Keratinocyte (primary cell): ENCODE data around the gene C19orf25. TPM values are rescaled to one million over a fixed set of nuclear protein-coding genes. Genes with fewer than 3 reads are reported as not detected.
"Not testable (repeated sequence)": the region's sequence is repeated elsewhere in the genome, so short reads cannot be mapped to it uniquely, and the experiment has no call there.

Experiments used
- DNase-seq: peaks from one replicate; pipeline ENCODE4 v3.0.0-alpha.2; 2011; ENCODE audit warnings: low read depth, missing footprints, low spot score
- FAIRE-seq: peaks from 2 replicates; lab custom pipeline; 2011; peaks lifted over from hg19 to GRCh38; lab: Jason Lieb, UNC
- H2AFZ ChIP-seq: 2 replicates; pipeline ENCODE4 v1.6.0; 2012; ENCODE audit warnings: low read length, control low read depth, inconsistent platforms; ENCODE audit not compliant: control insufficient read depth
- H3K27ac ChIP-seq: 2 replicates; pipeline ENCODE4 v1.5.1; 2011; ENCODE audit warnings: low read length; ENCODE audit not compliant: control insufficient read depth, insufficient read depth
- H3K27me3 ChIP-seq: 3 replicates; pipeline ENCODE4 v1.6.0; 2011; ENCODE audit warnings: low read length; ENCODE audit not compliant: control insufficient read depth, insufficient read depth; ENCODE audit errors: extremely low read depth
- H3K36me3 ChIP-seq, 2 experiments: 2 replicates in 1 of 2; 3 replicates in 1 of 2; pipeline ENCODE4 v1.5.1; 2011; ENCODE audit warnings: low read length in 2 of 2, mild to moderate bottlenecking in 1 of 2; ENCODE audit not compliant: control insufficient read depth in 2 of 2, insufficient read depth in 2 of 2; ENCODE audit errors: extremely low read depth in 1 of 2
- H3K4me1 ChIP-seq: 3 replicates; pipeline ENCODE4 v1.5.1; 2011; ENCODE audit warnings: low read length; ENCODE audit not compliant: control insufficient read depth, insufficient read depth; ENCODE audit errors: extremely low read depth
- H3K4me2 ChIP-seq: 3 replicates; pipeline ENCODE4 v1.6.0; 2011; ENCODE audit warnings: low read depth, low read length; ENCODE audit not compliant: control insufficient read depth, insufficient read depth; ENCODE audit errors: extremely low read depth
- H3K4me3 ChIP-seq, 3 experiments: fragments of 200-600 bp in 1 of 3; sonication (generic) in 1 of 3; 2 replicates in 2 of 3; 3 replicates in 1 of 3; pipeline ENCODE4 v1.5.1; 2011 to 2016; ENCODE audit warnings: low read length in 3 of 3, mild to moderate bottlenecking in 3 of 3, control low read depth in 2 of 3, inconsistent platforms in 1 of 3, low read depth in 1 of 3, mixed read lengths in 1 of 3, mixed run types in 1 of 3, moderate library complexity in 1 of 3; ENCODE audit not compliant: control insufficient read depth in 2 of 3, insufficient read depth in 2 of 3; ENCODE audit errors: extremely low read depth in 1 of 3
- H3K79me2 ChIP-seq: 2 replicates; pipeline ENCODE4 v1.6.0; 2012; ENCODE audit warnings: low read length; ENCODE audit not compliant: control insufficient read depth, insufficient read depth
- H3K9ac ChIP-seq: 3 replicates; pipeline ENCODE4 v1.6.0; 2011; ENCODE audit warnings: low read length; ENCODE audit not compliant: control insufficient read depth, insufficient read depth; ENCODE audit errors: extremely low read depth
- H3K9me1 ChIP-seq: 3 replicates; pipeline ENCODE4 v1.6.0; 2011; ENCODE audit warnings: low read length; ENCODE audit not compliant: control insufficient read depth, insufficient read depth; ENCODE audit errors: extremely low read depth
- H3K9me3 ChIP-seq: 2 replicates; pipeline ENCODE4 v1.5.1; 2012; ENCODE audit warnings: low read depth, low read length; ENCODE audit not compliant: control insufficient read depth
- H4K20me1 ChIP-seq: 3 replicates; pipeline ENCODE4 v1.6.0; 2011; ENCODE audit warnings: low read length; ENCODE audit not compliant: control insufficient read depth, insufficient read depth; ENCODE audit errors: extremely low read depth
- CTCF ChIP-seq, 3 experiments: IDR thresholded peaks in 1 of 3; conservative IDR thresholded peaks in 1 of 3; optimal IDR thresholded peaks in 1 of 3; 2 replicates in 2 of 3; 3 replicates in 1 of 3; pipeline versions ENCODE3 to v1.5.1; 2011; ENCODE audit warnings: low read length in 3 of 3, mild to moderate bottlenecking in 3 of 3, moderate library complexity in 2 of 3, control low read depth in 1 of 3, inconsistent platforms in 1 of 3; ENCODE audit not compliant: insufficient read depth in 2 of 3; ENCODE audit errors: extremely low read depth in 1 of 3
- EZH2 ChIP-seq: IDR thresholded peaks from one replicate; pipeline ENCODE4 v1.6.1; 2012; ENCODE audit warnings: inconsistent platforms, mild to moderate bottlenecking, low read length, moderate library complexity
- dilution Hi-C: fragments of 300-500 bp; cut with MboI; formaldehyde crosslinking; loops from one replicate; pipeline ENCODE4 v1.7.0; 2020; ENCODE audit warnings: low sequenced_read_pairs; ENCODE audit not compliant: extremely low pct_ligation_motif_present
- polyA plus RNA-seq, 5 experiments: library from polyadenylated mRNA; depleted of rRNA in 3 of 5; stranded (reverse) in 3 of 5; stranded (forward) in 1 of 5; unstranded in 1 of 5; fragments of >200 nt; gene quantifications; 1 replicate in 1 of 5; 2 replicates in 3 of 5; 3 replicates in 1 of 5; pipeline versions ENCODE4 v1.2.1 to v1.2.3, GENCODE V29; 2011 to 2012; ENCODE audit warnings: missing spikeins in 2 of 5, low read depth in 1 of 5, low replicate concordance in 1 of 5

Gene C19orf25
- polyA plus RNA-seq, 1 donor (not counting 4 experiments of a cell fraction or from before 2014, with no cell fraction given), result 11.2 TPM

- DNase-seq (no peak), FAIRE-seq (no peak)
- no peaks in the 10 kb centered on the region for H3K9me3 ChIP-seq
- peaks cover 8% of the 10 kb centered on the region for H3K4me1 ChIP-seq
- no peak overlapping the region for H2AFZ ChIP-seq
- H3K79me2 ChIP-seq, result no peaks in the 10 kb centered on the region
- H4K20me1 ChIP-seq, result no peaks in the 10 kb centered on the region
- no peak overlapping the region for H3K9ac ChIP-seq
- H3K9me1 ChIP-seq, result no peaks in the 10 kb centered on the region
- H3K4me2 ChIP-seq, result no peak overlapping the region
- peaks cover 19% of the 10 kb centered on the region for H3K27me3 ChIP-seq
- peaks cover 0 to 2% of the 10 kb centered on the region in 2 experiments for H3K36me3 ChIP-seq
- dilution Hi-C loops, result no loop called here
- no peak for TF ChIP-seq EZH2
- no peak for TF ChIP-seq CTCF (optimal IDR thresholded peaks at IDR 0.05 in 1 of 3, IDR thresholded peaks at IDR 0.05 in 1 of 3, conservative IDR thresholded peaks at IDR 0.05 in 1 of 3; ENCODE audit: extremely low read depth in 1 of 3, insufficient read depth in 2 of 3, low read length in 3 of 3)
- no peak overlapping the region for H3K27ac ChIP-seq
- H3K4me3 ChIP-seq, result no peak overlapping the region
Measured at GRCh38 chr19:1501200-1501595, 22.2 kb upstream of the C19orf25 start.

- peaks cover 17% of the 10 kb centered on the region for H3K27me3 ChIP-seq
- DNase-seq, H3K9me1 ChIP-seq, H3K9ac ChIP-seq, FAIRE-seq, H3K79me2 ChIP-seq, dilution Hi-C loops, H3K4me2 ChIP-seq, H3K9me3 ChIP-seq, H3K4me1 ChIP-seq, H2AFZ ChIP-seq, H3K36me3 ChIP-seq, H3K27ac ChIP-seq, H4K20me1 ChIP-seq, H3K4me3 ChIP-seq: not testable (repeated sequence)
Measured at GRCh38 chr19:1499231-1499630, 20.2 kb upstream of the C19orf25 start.

- Histone ChIP-seq H3K9me1 (no peaks in the 10 kb centered on the region), H3K36me3 (no peaks in the 10 kb centered on the region), H3K27ac (no peak overlapping the region), H3K4me2 (no peak overlapping the region), H3K27me3 (peaks cover 2% of the 10 kb centered on the region), H3K4me1 (peaks cover 5% of the 10 kb centered on the region), H3K79me2 (no peaks in the 10 kb centered on the region), H3K9me3 (no peaks in the 10 kb centered on the region), H2AFZ (no peak overlapping the region), H3K4me3 (no peak overlapping the region), H3K9ac (no peak overlapping the region), H4K20me1 (no peaks in the 10 kb centered on the region)
- FAIRE-seq, result no peak
- TF ChIP-seq CTCF (optimal IDR thresholded peaks at IDR 0.05 in 1 of 3, IDR thresholded peaks at IDR 0.05 in 1 of 3, conservative IDR thresholded peaks at IDR 0.05 in 1 of 3; ENCODE audit: extremely low read depth in 1 of 3, insufficient read depth in 2 of 3, low read length in 3 of 3) (no peak), EZH2 (no peak)
- DNase-seq, result no peak
- dilution Hi-C loops, result no loop called here
Measured at GRCh38 chr19:1497578-1498235, 18.7 kb upstream of the C19orf25 start.
